Urothelium cell line (cell line): ENCODE measurements around the gene DUSP22.
A peak's percentile ranks its signal among the peaks of the same experiment; 100 is the strongest.
"Not testable (repeated sequence)": the region's sequence is repeated elsewhere in the genome, so short reads cannot be mapped to it uniquely, and the experiment has no call there.

ENCODE experiments used
- DNase-seq: peaks from one replicate; pipeline ENCODE4 v3.0.0; 2011; ENCODE audit warnings: low spot score, mixed read lengths
- FAIRE-seq: peaks from 2 replicates; lab custom pipeline; 2011; peaks lifted over from hg19 to GRCh38; lab: Jason Lieb, UNC

The DUSP22 gene, protein sequence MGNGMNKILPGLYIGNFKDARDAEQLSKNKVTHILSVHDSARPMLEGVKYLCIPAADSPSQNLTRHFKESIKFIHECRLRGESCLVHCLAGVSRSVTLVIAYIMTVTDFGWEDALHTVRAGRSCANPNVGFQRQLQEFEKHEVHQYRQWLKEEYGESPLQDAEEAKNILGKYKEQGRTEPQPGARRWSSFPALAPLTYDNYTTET

DNA sequence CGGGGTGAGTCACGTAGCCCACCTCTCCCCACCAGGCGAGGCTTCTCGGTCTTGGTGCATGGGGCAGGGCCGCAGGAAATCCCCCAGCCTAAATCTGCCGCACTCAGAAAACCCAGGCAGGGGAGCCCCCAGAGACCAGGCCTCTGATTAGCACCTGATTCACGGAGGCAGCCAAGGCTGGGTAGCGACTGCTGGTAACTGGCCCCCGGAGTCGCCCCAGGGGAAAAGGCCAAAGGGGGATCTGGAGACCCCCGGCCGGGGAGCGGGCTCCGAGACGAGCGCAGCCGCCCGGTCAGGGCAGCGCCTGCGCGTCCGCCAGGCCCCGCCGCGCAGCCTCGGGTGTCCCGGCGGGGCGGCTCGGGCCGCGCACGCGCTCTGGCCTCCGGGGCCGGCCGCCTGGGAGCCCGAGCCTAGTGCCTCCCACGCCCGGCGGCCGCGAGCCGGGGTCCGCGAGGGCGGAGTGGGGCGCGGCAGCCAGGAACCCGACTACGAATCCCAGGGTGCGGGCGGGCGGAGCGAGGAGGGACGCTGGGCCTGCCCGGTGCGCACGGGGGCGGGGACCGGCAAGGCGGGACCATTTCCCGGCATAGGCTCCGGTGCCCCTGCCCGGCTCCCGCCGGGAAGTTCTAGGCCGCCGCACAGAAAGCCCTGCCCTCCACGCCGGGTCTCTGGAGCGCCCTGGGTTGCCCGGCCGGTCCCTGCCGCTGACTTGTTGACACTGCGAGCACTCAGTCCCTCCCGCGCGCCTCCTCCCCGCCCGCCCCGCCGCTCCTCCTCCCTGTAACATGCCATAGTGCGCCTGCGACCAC, at the start of gene DUSP22:
DUSP22 (plus strand) TSS at position 791 of the 809 bp plus-strand sequence. CDS start 53 bp downstream, outside the sequence.
- DNase-seq: peak; percentile 97
- FAIRE-seq: no peak

DNA sequence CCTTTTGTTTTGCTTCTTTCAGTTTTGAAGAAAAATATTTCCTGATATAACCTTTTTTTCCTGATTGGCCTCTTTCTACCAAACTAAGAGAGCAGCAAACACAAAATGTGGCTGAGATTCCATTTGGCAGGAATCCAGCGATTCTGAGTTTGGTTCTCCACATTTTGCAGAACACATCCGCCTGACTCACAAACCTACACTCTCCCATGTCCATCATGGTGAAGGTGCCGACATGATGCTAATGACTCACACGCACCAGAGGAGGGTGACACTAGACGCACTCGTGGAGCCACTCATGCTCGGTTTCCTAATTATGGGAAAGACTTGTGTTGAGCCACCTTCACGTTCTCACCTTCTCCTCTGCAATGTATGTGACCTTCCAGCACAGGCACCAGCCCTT, 45.9 kb upstream of the DUSP22 start:
- no peak for FAIRE-seq
- DNase-seq: no peak

DNA sequence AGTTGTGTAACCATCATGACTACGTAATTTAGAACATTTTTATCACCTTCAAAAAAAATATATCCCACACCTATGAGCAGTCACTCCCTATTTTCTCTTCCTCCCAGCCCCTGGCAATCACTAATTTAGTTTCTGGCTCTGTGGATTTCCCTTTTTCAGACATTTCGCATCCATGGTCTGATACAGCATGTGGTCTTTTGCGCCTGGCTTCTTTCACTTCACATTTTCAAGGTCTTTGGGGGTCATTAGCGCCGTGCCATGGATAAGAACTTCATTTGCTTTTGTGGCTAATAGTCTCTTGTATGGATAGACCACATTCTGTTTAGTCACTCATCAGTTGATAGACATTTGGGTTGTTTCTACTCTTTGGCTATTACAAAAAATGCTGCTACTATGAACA, 44.9 kb upstream of the DUSP22 start:
- FAIRE-seq (no peak), DNase-seq (no peak)

DNA sequence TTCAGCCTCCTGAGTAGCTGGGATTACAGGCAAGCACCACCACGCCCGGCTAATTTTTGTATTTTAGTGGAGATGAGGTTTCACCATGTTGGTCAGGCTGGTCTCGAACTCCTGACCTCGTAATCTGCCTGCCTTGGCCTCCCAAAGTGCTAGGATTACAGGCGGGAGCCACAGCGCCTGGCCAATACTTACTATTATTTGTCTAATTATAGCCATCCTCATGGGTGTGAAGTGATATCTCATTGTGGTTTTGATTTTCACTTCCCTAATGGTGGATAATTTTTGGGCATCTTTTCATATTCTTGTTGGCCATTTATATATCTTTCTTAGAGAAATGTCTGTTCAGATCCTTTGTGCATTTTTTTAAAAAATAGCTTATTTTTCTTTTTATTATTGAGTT, 44.2 kb upstream of the DUSP22 start:
- DNase-seq, FAIRE-seq: not testable (repeated sequence)

DNA sequence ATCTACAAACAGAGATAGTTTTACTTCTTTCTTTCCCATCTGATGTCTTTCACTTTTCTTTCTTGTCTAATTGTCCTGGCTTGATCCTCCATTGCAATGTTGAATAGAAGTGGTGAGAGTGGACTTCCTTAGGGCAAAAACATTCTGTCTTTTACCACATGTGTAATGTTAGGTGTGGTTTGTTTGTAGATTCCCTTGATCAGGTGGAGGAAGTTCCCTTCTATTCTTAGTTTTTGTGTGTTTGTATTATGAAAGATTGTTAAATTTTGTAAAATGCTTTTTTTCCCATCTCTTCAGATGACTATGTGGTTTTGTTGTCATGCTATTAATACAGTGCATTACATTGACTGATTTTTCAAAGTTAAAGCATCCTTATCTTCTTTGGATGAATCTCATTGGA, 41.6 kb upstream of the DUSP22 start:
- no peak for FAIRE-seq
- DNase-seq: no peak

DNA sequence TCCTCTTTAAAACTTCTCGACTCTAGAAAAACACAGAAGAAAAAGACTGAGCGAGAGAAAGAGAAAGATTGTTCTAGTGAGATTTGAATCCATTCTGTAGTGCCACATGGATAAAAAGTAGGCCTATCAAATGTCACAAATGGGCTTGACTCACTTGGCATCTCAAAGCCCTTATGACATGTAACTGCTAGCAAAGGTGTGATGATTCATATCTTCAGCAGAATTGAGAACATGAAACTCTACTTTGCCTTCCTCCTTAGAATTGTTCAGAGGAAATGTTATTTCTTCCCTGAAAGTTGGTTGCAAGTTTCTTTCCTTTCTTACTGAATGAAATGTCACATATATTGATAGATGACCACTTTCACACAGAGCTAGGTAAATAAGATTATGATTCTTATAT, 40.4 kb upstream of the DUSP22 start:
- DNase-seq: no peak
- no peak for FAIRE-seq

DNA sequence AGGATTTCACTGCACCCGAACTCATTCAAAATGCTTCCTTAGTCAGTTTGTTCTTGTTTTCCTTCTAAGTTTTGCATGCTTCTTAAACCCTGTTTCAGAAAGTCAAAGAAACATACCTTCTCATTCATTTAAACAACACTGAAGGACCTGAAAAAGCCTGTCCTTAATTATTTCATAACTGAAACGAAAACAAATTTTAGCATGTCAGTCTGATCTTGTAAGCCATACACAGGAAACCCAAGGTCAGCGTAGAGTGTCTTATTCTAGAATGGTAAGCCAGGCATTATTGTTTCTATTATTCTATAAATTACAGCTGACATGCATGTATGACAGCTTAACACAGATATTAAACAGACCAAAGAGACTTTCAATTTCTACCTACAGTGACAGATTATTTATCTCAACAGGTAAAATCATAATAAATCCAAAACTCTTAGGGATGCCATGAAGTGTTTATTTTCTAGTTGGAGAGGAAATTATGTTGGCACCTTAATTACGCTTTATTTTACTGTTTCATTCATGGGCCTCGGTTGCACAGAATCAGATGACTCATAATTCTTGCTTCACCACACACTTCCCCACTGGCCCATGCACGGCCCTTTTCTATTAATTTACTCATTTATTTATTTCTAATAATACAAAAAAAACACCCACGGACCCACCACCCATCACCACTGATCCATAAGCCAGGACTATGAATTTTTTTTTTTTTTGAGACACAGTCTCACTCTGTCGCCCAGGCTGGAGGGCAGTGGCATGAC, 39.3 kb upstream of the DUSP22 start:
- DNase-seq (no peak), FAIRE-seq (no peak)

DNA sequence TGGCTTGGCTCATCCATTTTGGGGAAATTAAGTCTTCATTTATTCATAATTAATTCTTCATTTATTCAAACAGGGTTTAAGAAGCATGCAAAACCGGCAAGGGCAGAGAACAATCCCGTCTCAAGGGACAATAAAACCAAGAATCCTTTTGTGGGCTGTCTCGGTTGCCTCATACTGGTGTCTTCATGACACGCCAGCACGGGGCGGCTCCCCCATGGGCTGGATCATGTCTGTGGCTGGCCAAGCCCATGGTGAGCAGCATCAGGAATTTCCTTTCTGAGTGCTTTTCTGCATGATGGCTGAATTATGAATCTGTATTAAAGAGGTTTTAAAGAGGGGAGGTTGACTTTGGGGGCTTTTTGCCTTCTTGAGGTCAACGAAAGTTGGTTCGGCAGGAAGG, 38.3 kb upstream of the DUSP22 start:
- no peak for DNase-seq
- FAIRE-seq: no peak

DNA sequence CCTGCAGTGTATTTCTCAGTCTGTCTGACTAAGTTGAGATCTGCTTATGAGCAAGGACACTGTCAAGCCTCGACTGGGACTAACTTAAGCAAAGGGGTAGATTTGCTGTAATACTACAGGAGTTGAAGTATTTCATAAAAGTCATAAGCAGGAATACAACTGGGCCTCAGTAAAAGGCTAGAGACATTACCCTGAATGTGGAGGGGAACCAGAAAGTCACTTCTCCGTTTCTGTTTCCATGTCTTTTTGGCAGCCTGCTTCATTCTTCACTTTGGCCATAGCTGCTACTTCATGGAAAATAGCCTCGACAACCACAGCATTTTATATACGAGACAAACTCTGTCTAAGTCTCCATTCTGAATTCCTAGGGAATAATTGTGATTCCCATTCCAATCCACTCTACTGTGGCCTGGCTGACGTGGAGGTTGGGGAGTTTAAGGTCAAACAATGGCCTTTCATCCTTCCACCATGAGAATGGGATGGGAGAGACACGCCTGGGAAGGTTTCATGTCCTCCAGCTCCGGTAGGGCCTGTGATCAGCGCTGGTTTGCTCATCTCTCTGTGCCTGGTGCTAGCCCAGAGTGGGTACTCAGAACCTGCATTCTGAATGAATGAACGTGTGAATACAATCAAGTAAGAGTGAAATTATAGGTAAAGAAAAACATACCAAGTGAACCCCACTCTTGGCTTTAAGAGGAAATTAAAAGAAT, 37.1 kb upstream of the DUSP22 start:
- DNase-seq (no peak), FAIRE-seq (no peak)

DNA sequence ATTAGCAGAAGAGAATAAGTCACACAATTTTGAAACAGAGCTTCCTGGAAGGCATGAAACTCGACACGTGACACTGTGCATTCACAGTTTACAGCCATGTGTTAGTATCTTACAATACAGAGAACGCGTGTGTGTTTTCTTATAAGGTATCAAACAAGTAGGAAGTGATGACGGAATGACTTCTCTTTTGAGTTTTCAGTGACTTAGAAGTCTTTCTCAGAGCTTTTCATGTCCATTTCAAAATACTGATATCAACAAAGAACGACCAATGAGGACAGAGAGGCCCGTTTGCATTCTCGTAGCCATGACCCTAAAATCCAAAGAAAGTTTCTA, 36.6 kb upstream of the DUSP22 start:
- FAIRE-seq: no peak
- DNase-seq: no peak

DNA sequence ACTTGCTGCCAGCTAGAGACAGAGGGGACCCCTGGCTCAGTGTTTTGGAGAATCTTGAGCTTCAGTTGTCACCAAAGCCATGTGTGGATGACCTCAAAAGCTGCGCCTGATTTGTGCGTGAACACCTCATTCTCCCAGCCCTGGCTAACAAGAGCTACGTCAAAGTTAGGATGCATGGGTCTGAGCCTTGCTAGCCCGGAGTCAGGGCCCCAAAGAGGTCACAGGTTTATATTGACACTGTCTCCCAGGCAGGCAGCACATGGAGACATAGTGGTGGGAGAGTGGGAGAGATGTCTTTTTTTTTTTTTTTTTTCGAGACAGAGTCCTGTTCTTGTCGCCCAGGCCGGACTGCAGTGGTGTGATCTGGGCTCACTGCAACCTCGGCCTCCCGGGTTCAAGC, 36.1 kb upstream of the DUSP22 start:
- FAIRE-seq: no peak
- no peak for DNase-seq

DNA sequence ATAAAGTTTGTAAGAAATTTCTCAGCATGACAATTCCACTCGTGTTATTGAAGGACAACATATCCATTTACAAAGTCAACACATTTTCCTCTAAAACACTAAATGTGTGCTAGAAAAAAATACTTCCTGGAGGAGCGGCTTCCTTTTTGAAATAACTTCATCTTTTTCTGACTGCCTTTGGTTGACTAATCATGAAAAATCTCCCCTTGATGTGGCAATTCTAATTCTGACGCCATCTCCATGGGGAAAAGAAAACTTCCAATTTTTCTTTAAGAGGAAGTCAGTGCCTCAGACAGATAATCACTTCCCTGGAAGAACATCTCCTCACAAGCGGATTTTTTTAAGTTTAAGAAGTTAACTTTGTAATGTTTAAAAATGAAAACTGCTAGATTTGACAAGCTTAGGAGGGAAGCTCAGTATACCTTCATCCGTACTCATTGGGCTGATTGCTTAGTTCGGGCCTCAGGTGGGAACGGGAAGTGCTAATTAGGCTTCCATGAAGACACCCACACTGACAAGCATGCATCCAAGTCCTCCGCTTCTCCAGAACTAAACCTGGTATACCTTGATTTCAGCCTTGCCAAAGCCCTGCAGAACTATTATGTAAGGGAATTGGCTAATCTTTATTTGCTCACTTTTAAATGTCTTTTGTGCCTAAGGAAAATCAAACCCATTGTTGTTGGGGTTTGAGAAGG, 35.1 kb upstream of the DUSP22 start:
- DNase-seq (no peak), FAIRE-seq (no peak)

DNA sequence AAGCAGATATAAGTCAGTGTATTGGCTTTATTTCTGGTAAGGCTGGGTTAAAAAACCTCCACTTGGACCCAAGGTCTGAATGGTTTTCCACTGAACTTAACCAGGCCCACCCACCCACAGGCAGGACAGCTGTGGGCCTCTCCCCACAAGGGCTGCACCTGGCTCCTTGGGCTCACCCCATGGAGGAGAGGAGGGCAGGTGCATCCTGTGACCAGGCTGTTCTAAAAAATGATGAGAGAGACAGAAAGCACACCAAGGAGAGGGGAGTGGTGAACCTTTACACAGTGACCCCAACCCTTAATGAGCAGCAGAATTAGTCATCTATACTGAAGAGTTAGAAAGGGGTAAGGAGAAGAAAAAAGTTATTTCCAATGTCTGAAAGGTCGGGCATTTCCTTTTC, 34.5 kb upstream of the DUSP22 start:
- DNase-seq: no peak
- no peak for FAIRE-seq

DNA sequence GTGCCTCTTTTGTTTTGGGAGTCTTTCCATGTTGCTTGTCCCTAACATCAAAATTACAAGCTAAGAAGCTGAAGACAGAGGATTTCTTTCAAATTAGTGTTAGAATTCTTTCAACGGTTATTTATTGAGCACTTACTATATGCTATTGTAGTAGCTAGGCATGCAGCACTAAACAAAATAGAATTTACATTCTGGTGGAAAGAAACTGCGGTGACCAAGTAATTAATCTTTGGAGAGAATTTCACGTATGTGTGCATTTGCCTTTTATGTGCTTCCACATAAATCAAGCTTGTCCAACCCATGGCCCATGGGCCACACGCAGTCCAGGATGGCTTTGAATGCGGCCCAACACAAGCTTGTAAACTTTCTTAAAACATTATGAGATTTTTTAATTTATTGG, 33.0 kb upstream of the DUSP22 start:
- FAIRE-seq: no peak

DNA sequence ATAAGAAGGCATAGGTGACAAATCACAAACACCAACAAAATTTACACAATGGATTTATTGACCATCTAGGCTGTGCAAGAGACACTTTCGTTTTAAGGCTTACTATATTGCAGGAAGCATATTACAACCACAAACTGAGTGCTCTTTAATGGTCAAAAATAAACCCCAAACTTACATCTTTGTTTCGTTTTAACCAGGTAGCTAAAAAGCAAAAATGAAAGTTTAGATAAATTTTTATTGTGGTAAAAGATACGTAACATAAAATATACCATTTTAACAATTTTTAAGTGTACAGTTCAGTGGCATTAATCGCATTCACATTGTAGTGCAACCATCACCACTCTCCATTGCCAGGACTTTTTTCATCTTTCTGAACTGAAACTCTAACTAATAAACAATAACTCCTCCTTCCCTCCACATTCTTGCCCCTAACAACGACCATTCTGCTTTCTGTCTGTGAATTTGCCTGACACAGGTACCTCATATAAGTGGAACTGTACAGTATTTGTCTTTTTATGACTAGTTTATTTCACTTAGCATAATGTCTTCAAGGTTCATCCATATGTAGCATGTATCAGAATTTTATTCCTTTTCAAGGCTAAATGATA, 32.3 kb upstream of the DUSP22 start:
- DNase-seq (no peak), FAIRE-seq (no peak)

More for the DNA sequence above, 33.0 kb upstream of the DUSP22 start:
- no peak for DNase-seq

DNA sequence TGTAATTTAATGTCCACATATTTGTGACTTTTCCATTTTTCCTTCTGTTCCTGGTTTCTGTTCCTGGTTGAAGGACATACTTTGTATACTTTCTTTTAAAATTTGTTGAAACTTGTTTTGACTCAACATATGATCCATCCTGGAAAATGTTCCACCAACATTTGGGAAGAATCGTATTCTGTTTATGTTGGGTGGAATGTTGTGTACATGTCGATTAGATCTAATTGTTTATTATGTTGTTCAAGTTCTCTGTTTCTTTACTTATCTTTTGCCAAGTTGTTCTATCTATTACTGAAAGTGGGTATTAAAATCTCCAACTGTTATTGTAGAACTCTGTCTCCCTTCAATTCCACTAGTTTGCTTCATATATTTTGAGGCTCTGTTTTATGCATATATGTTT, 27.7 kb upstream of the DUSP22 start:
- FAIRE-seq: no peak
- DNase-seq: no peak

DNA sequence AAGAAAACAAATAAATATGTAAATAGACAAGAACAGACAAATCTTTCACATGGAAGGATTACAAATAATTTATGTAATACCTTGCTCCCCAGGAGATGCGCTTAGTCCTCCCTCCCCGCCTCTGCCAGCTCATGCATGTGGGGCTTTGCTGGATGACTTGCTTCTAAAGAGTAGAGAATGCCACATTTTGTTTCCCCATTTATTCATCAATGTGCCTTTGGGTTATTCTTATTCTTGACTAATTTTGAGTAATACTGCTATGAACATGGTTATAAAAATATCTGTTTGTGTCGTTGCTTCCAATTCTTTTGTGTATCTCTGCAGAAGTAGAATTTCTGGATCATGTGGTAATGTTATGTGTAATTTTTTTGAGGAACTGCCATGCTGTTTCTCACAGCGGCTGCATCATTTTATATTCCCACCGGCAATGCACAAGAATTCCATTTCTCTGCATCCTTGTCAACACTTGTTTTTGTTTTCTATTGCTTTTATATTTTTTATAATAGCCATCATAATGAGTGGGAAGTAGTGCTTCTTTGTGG, 23.8 kb upstream of the DUSP22 start:
- DNase-seq: no peak
- FAIRE-seq: no peak

DNA sequence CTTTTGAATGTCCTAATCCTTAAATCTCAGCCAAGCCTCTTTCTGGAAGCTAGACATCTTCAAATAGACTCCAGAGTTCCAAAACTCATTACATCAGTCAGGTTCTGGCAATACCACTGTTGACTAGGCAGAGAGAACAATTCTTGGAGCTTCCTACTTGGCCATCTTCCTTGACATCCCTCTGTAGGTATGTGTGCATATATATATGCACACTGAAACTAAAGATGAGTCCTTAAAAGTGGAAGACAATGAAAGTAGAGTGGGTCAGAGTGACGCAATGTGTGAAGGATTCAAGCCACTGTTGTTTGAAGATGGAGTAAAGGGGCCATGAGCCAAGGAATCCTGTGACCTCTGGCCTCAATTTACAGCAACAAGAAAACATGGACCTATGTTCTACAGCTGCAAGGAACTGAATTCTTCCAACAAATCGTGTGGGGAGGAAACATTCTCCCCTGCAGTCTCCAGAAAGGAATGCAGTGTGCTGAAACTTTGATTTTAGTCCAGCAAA, 18.7 kb upstream of the DUSP22 start:
- FAIRE-seq: no peak
- DNase-seq: no peak

DNA sequence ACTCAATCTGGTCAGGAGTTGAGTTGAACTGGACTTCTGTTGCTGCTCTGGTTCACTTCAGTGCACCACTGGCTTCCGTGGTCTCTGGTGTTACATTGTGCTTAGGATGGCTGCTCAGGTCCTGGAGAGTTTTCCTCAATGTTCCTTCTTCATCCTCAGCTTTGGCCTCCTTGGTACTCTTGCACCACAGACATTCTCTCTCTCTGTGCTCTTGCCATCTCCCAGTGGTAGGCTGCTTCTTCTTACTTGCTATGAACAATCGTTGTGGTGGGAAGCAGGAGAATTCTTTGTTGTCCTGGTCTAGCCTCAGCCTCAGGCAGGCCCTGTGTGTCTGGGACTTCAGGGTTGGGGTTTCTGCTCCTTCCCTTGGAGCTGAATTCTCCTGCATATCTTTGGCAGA, 14.5 kb upstream of the DUSP22 start:
- DNase-seq (no peak), FAIRE-seq (no peak)

DNA sequence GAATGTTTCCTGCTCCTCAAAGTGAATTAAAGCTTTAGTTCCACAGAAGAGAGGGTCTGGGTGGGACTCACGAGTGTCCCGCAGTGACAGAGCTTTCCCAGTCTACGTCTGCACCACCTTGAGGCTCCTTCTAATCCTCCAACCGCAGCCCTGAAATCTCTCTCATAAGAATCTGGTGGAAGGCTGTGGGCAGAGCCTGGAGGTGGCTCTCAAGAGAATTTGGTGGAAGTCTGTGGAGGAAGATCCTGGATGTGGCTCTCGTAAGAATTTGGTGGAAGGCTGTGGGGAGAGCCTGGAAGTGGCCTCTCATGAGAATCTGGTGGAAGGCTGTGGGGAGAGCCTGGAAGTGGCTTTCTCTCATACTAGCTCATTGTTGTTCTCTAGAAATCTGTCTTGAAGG, 13.8 kb upstream of the DUSP22 start:
- DNase-seq (no peak), FAIRE-seq (no peak)
